Right lung (tissue), 10 donors: ENCODE results near the gene CAT. TPM values are rescaled to one million over a fixed set of nuclear protein-coding genes. Genes with fewer than 3 reads are reported as not detected.

ENCODE experiments used
- DNase-seq, 2 donors: peaks; one replicate each; pipeline ENCODE4 v3.0.0-alpha.2; 2013
- long read RNA-seq, 8 donors: transcript quantifications; one replicate each; lab custom pipeline, GENCODE V29; 2026
- polyA plus RNA-seq, 5 donors: library from polyadenylated mRNA; unstranded; fragments of 120-200 nt; gene quantifications; one replicate each; pipeline versions ENCODE4 v1.2.1 to v1.2.3, GENCODE V29; 2013; ENCODE audit warnings: inconsistent platforms in 1 of 5, low replicate concordance in 1 of 5; ENCODE audit not compliant: insufficient read length in 5 of 5, insufficient read depth in 1 of 5

Gene CAT
- polyA plus RNA-seq = 100 to 1,000 TPM; 186 to 238 (median 218) TPM
- long read RNA-seq, donor 1, transcript CAT-205 (2 exons, 508 nt) = minor isoform, 8 of 107 reads
- long read RNA-seq, donor 1, transcript CAT-201 (13 exons, 2,302 nt) = major isoform, 62 of 107 reads
- long read RNA-seq, donor 1, partial matches to known transcripts = 30 of 107 reads
- long read RNA-seq, donor 1, other reads (novel, unspliced or antisense) = 5 of 107 reads
- long read RNA-seq, donor 2, transcript CAT-201 (13 exons, 2,302 nt) = major isoform, 25 of 35 reads
- long read RNA-seq, donor 2, partial matches to known transcripts = 9 of 35 reads
- long read RNA-seq, donor 2, other reads (novel, unspliced or antisense) = 0 of 35 reads
- long read RNA-seq, donor 3, transcript CAT-201 (13 exons, 2,302 nt) = major isoform, 31 of 109 reads
- long read RNA-seq, donor 3, partial matches to known transcripts = 75 of 109 reads
- long read RNA-seq, donor 3, other reads (novel, unspliced or antisense) = 0 of 109 reads
- long read RNA-seq, donor 4, transcript CAT-201 (13 exons, 2,302 nt) = major isoform, 20 of 32 reads
- long read RNA-seq, donor 4, partial matches to known transcripts = 9 of 32 reads
- long read RNA-seq, donor 4, other reads (novel, unspliced or antisense) = 0 of 32 reads
- long read RNA-seq, donor 5, transcript CAT-201 (13 exons, 2,302 nt) = major isoform, 46 of 93 reads
- long read RNA-seq, donor 5, partial matches to known transcripts = 45 of 93 reads
- long read RNA-seq, donor 5, other reads (novel, unspliced or antisense) = 0 of 93 reads
- long read RNA-seq, donor 6, transcript CAT-205 (2 exons, 508 nt) = minor isoform, 6 of 96 reads
- long read RNA-seq, donor 6, transcript CAT-201 (13 exons, 2,302 nt) = major isoform, 50 of 96 reads
- long read RNA-seq, donor 6, partial matches to known transcripts = 34 of 96 reads
- long read RNA-seq, donor 6, other reads (novel, unspliced or antisense) = 5 of 96 reads
- long read RNA-seq, donor 7, transcript CAT-201 (13 exons, 2,302 nt) = major isoform, 65 of 93 reads
- long read RNA-seq, donor 7, transcript CAT-205 (2 exons, 508 nt) = minor isoform, 5 of 93 reads
- long read RNA-seq, donor 7, partial matches to known transcripts = 22 of 93 reads
- long read RNA-seq, donor 7, other reads (novel, unspliced or antisense) = 0 of 93 reads
- long read RNA-seq, donor 8, transcript CAT-201 (13 exons, 2,302 nt) = major isoform, 10 of 11 reads
- long read RNA-seq, donor 8, partial matches to known transcripts = 0 of 11 reads
- long read RNA-seq, donor 8, other reads (novel, unspliced or antisense) = 0 of 11 reads

DNA sequence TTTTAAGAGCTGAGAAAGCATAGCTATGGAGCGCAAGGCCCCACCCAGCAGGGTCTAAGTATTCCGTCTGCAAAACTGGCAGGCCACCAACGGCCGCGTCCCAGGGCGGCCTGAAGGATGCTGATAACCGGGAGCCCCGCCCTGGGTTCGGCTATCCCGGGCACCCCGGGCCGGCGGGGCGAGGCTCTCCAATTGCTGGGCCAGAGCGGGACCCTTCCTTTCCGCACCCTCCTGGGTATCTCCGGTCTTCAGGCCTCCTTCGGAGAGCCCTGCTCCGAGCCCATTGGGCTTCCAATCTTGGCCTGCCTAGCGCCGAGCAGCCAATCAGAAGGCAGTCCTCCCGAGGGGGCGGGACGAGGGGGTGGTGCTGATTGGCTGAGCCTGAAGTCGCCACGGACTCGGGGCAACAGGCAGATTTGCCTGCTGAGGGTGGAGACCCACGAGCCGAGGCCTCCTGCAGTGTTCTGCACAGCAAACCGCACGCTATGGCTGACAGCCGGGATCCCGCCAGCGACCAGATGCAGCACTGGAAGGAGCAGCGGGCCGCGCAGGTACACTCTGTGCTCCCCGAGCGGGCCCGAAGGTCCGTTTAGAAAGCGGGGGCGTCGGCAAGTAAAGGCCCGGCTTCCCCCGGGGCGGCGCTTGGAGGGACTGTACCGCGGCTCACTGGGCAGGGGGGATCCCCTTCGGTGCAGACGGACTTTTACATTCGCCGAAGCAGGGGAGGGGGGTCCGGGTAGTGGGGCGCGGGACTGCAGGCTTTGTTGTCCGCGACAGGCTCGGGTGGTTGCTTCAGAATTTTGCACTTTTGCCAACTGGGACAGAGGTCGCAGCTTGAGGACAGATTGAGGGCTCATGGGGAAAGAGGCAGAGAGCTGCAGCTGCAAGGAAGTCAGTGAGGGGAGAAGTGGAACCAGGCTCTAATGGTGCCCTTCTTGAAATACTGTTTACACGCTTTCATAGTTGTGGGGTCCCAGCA lies at the start of gene CAT:
CAT (plus strand) TSS at position 406 of the 979 bp plus-strand sequence; CDS start at position 486, 80 bp downstream.
- peak; percentile 97 to 98 for DNase-seq

DNA sequence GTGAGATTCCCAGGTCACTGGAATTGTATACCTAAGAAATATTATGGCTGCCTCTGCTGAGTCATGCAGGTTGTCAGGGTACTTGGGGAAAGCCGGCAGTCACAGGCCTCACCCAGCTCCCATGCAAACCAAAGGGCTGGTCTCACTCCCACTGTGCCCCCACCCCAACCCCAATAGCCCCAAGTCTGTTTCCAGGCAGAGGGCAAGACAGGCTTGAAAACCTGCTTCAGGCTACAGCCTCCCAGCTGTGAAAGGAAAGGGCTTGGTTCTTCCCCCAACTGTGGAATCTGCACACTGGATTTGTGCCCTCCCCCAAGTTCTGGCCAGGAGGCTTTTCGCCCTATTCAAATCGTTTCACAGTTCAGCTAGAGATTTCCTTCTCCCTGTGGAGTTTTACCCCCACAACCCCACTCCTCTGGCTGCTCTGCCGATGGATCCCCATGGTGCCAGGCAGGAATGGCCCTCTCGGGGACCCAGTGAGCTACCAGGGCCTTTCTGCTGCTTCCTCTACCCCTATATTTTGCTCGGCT lies 43.9 kb upstream of the CAT start:
- no peak for DNase-seq

GRCh38 chr11:34395916-34396550 lies 42.7 kb upstream of the CAT start:
- DNase-seq = no peak

DNA sequence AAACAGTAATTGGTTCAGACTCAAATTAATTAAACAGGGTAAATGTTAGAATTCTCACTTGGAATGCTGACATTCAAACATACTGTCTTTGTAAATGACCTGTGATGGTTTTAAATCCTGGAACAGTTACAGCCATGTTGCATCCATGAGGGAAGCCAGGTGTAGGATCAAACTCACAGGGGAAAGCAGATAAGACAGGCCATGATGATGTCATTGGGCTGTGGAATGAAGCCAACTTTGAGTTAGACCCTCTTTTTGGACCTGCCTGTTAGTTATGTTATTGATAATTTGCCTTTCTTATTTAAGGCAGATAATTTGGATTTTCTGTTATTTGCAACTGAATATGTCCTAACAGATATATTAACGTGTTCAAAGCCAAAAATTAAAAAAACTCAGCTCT lies 41.6 kb upstream of the CAT start:
- no peak for DNase-seq

DNA sequence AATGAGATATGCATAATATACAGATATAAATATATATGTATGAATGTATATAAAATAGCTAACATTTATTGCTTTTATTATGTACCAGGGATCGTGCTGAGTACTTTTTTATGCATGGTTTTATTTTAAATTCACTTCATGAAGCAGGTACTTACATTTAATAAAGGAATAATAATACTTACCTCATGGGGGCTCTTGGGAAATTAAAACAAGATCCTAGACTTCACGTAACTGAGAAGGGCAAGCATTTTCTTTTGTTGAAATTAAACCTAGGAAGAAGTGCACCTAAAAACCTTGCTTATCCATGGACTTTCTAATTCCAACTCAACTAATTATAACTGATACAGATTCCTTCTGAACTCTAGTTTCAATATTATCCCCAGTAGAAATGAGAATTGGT lies 40.9 kb upstream of the CAT start:
- DNase-seq = no peak

DNA sequence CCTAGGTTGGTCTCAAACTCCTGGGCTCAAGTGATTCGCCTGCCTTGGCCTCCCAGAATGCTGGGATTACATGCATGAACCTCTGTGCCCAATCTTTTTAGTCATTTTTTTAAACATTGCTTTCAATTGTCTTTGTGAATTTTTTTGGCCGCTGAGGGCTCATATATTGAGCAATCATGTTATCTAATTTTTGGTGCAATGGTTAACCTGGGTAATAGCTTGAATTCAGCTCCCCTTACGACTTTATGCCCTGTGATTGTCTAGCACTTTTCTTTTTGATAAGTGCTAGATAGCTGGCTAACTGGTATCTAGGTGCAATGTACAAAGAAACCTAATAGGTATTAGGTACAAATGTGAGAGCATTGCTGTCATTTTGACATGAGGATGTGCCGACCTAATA lies 35.3 kb upstream of the CAT start:
- no peak for DNase-seq

DNA sequence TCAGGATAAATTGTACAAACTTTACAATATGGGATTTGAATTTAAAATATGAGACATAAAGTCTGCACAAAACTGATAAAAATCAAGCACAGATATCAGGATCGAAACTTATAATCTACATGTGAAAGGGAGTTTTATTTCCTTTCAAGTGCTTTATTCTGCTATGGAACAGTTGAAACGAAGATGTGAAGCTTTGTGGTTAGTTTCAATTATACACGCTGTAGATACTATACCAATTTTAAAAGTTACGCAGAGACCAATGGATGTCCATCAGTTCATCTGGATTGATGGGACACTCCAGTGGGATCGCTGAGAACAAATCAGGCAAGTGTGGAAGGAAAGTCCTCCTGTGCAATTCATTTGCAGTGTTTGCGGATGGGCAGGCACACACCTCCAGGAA lies 34.5 kb upstream of the CAT start:
- no peak for DNase-seq

- DNase-seq = no peak
Observed at GRCh38 chr11:34405079-34405858, 33.5 kb upstream of the CAT start.

GRCh38 chr11:34406413-34406812 lies 32.3 kb upstream of the CAT start:
- DNase-seq = no peak

GRCh38 chr11:34407121-34407813 lies 31.5 kb upstream of the CAT start:
- DNase-seq = no peak

- no peak for DNase-seq
Observed at GRCh38 chr11:34408580-34409172, 30.1 kb upstream of the CAT start.

GRCh38 chr11:34411111-34411510 lies 27.6 kb upstream of the CAT start:
- DNase-seq = no peak

- no peak for DNase-seq
Observed at GRCh38 chr11:34411791-34412190, 26.9 kb upstream of the CAT start.

DNA sequence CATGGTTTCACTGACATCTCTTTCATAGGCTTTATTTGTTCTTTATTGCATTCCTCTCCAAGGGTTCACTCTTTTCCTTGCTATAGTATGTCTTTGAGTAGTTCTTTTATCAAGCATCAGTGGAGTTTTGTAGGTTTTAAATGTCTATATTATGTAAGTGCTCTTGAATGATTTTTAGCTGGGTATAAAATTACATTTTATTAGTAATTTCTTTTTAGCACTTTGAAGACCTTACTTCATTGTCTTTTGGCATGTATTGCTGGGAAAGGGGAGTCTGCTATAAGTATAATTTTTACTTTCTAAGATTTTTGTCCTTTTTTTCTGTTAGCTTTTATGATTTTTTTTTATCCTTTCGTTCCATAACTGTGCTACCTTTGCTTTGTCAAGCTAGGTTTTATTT lies 25.5 kb upstream of the CAT start:
- DNase-seq = no peak

DNA sequence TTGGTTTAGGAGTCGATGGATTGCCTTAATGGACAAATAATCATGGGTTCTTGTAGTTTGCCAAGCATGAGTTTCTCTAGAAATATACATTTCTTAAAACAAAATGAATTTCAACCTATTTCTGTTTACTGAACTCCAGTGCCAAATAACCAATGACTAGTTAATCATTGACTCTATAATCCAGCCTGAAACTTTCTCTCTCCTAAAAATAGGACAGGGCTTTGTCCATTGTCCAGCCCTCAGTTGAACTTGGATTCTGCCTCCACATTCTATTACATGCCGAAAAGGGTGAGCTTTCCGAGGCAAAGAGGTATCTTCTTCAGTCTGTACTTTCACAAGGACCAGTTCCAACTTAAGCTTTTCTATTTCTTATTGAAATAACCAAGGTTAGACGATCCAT lies 23.2 kb upstream of the CAT start:
- DNase-seq = no peak

- no peak for DNase-seq
Observed at GRCh38 chr11:34416088-34416487, 22.6 kb upstream of the CAT start.

GRCh38 chr11:34416766-34417165 lies 22.0 kb upstream of the CAT start:
- DNase-seq = no peak

GRCh38 chr11:34417202-34417601 lies 21.5 kb upstream of the CAT start:
- no peak for DNase-seq
